DOHH2 (cell line): ENCODE results near the gene MYL4.

ENCODE experiments used
- CTCF ChIP-seq: fragments of 200-600 bp; sonication (generic); IDR thresholded peaks from one replicate; pipeline ENCODE4 v1.5.1; 2014; ENCODE audit warnings: antibody characterized with exemption, mild to moderate bottlenecking, low read depth, low read length; ENCODE audit not compliant: poor library complexity, severe bottlenecking
- EZH2phosphoT487 ChIP-seq: fragments of 200-600 bp; sonication (generic); IDR thresholded peaks from 2 replicates; pipeline ENCODE4 v1.6.1; 2017; ENCODE audit warnings: borderline replicate concordance, mild to moderate bottlenecking, antibody characterized with exemption, low read length, moderate library complexity, mixed read lengths

- TF ChIP-seq CTCF, result no peak
- TF ChIP-seq EZH2phosphoT487, result no peak
Observed at GRCh38 chr17:47188876-47189731, 20.0 kb upstream of the MYL4 start, which contains the start of gene CDC27.
